ENCODE results near the gene EMC1. TPM values are rescaled to one million over a fixed set of nuclear protein-coding genes. Genes with fewer than 3 reads are reported as not detected.
"Not testable (repeated sequence)": the region's sequence is repeated elsewhere in the genome, so short reads cannot be mapped to it uniquely, and the experiment has no call there.

EMC1 gene
- polyA plus RNA-seq, 1 of the 3 experiments (the other 2 are of a cell fraction) = 87.6 TPM

- no peaks in the 10 kb centered on the region for H3K27me3 ChIP-seq (ENCODE audit: insufficient read depth)
- H3K4me1 ChIP-seq (ENCODE audit: control insufficient read depth in 1 of 2, insufficient read depth in 2 of 2, low read depth in 1 of 2, low read length in 1 of 2) = no peaks in the 10 kb centered on the region
- no peaks in the 10 kb centered on the region for H3F3A ChIP-seq (replicated peaks; ENCODE audit: insufficient read depth)
- H3K79me2 ChIP-seq (ENCODE audit: insufficient read depth) = no peaks in the 10 kb centered on the region
- no peaks in the 10 kb centered on the region for H3K9me2 ChIP-seq
- H3K9me3 ChIP-seq = no peaks in the 10 kb centered on the region
- no peak overlapping the region for H2AFZ ChIP-seq (ENCODE audit: low read depth)
- peaks cover 0 to 7% of the 10 kb centered on the region in 2 experiments for H3K36me3 ChIP-seq (replicated peaks in 1 of 2; ENCODE audit: control insufficient read depth in 1 of 2, insufficient read depth in 2 of 2, low read length in 1 of 2)
- no peak for DNase-seq
- H4K20me1 ChIP-seq (ENCODE audit: insufficient read depth) = no peaks in the 10 kb centered on the region
- TF ChIP-seq JUND (IDR thresholded peaks at IDR 0.05) (no peak), TAF1 (IDR thresholded peaks at IDR 0.05; ENCODE audit: borderline replicate concordance, low read depth, low read length) (no peak), CHD2 (IDR thresholded peaks at IDR 0.05; ENCODE audit: low read length, partially characterized antibody) (no peak), IRF3 (IDR thresholded peaks at IDR 0.05; ENCODE audit: low read depth, low read length) (no peak), POLR2AphosphoS5 (IDR thresholded peaks at IDR 0.05; ENCODE audit: low read depth, low read length) (no peak), FOXM1 (IDR thresholded peaks at IDR 0.05; ENCODE audit: low read depth) (no peak)
- H3K4me2 ChIP-seq = no peak overlapping the region
- no peak overlapping the region for H3K27ac ChIP-seq (ENCODE audit: low read depth in 2 of 2, low read length in 1 of 2)
- CTCF ChIA-PET = no interaction called here
- H3K4me3 ChIP-seq (ENCODE audit: low read depth in 2 of 2, low read length in 1 of 2) = no peak overlapping the region
- POLR2A ChIA-PET = no interaction called here
- no peak overlapping the region for H3K9ac ChIP-seq
Measured at GRCh38 chr1:19272064-19272463, 20.7 kb upstream of the EMC1 start.

GRCh38 chr1:19270343-19270730 is 19.0 kb upstream of the EMC1 start:
- H2AFZ ChIP-seq (ENCODE audit: low read depth); H3K4me3 ChIP-seq (ENCODE audit: low read depth in 2 of 2, low read length in 1 of 2); H3K27me3 ChIP-seq (ENCODE audit: insufficient read depth); H3K4me2 ChIP-seq; H3K27ac ChIP-seq (ENCODE audit: low read depth in 2 of 2, low read length in 1 of 2); H3K9me2 ChIP-seq; DNase-seq; H3K9me3 ChIP-seq; POLR2A ChIA-PET; H4K20me1 ChIP-seq (ENCODE audit: insufficient read depth); H3K36me3 ChIP-seq (replicated peaks in 1 of 2; ENCODE audit: control insufficient read depth in 1 of 2, insufficient read depth in 2 of 2, low read length in 1 of 2); H3K79me2 ChIP-seq (ENCODE audit: insufficient read depth); H3K4me1 ChIP-seq (ENCODE audit: control insufficient read depth in 1 of 2, insufficient read depth in 2 of 2, low read depth in 1 of 2, low read length in 1 of 2); H3K9ac ChIP-seq; H3F3A ChIP-seq (replicated peaks; ENCODE audit: insufficient read depth): not testable (repeated sequence)
- WGBS (ENCODE audit: low lambda C conversion rate) = 100% methylated on average over 1 of the region's 6 CpGs
- CTCF ChIA-PET = interaction anchor here (1.1 kb wide), 1 partner anchor 85 kb away, joined by 3 read pairs; no protein-coding TSS in a partner anchor

GRCh38 chr1:19269427-19270342 is 18.4 kb upstream of the EMC1 start:
- H3K9me3 ChIP-seq; H3K27ac ChIP-seq (ENCODE audit: low read depth in 2 of 2, low read length in 1 of 2); H4K20me1 ChIP-seq (ENCODE audit: insufficient read depth); H3K36me3 ChIP-seq (replicated peaks in 1 of 2; ENCODE audit: control insufficient read depth in 1 of 2, insufficient read depth in 2 of 2, low read length in 1 of 2); DNase-seq; H3K9ac ChIP-seq; H3K27me3 ChIP-seq (ENCODE audit: insufficient read depth); H3K4me2 ChIP-seq; H2AFZ ChIP-seq (ENCODE audit: low read depth); H3K9me2 ChIP-seq; H3F3A ChIP-seq (replicated peaks; ENCODE audit: insufficient read depth); H3K79me2 ChIP-seq (ENCODE audit: insufficient read depth); H3K4me1 ChIP-seq (ENCODE audit: control insufficient read depth in 1 of 2, insufficient read depth in 2 of 2, low read depth in 1 of 2, low read length in 1 of 2); H3K4me3 ChIP-seq (ENCODE audit: low read depth in 2 of 2, low read length in 1 of 2); CTCF ChIA-PET; POLR2A ChIA-PET: not testable (repeated sequence)
- 62% methylated on average over 4 of the region's 9 CpGs for WGBS (ENCODE audit: low lambda C conversion rate)

Data from SK-N-SH (cell line).